Activated CD4-positive, alpha-beta T cell treated with anti-CD3 and anti-CD28 coated beads for 36 hours (primary cell): ENCODE measurements around the gene COL13A1. TPM values are rescaled to one million over a fixed set of nuclear protein-coding genes. Genes with fewer than 3 reads are reported as not detected.

Experiments used
- ATAC-seq: fragments of 200-7000 bp; cut with Tn5 transposase; one replicate; pipeline ENCODE4 v1.10.0; 2021; ENCODE audit warnings: mild to moderate bottlenecking, moderate library complexity
- CTCF ChIA-PET: fragments of 350-600 bp; sonication (Branson Sonifier 250); formaldehyde crosslinking; loops from one replicate; lab custom pipeline; 2021; ENCODE audit warnings: antibody characterized with exemption; lab: Charles Lee
- POLR2A ChIA-PET: fragments of 350-600 bp; sonication (Branson Sonifier 250); formaldehyde crosslinking; loops from one replicate; lab custom pipeline; 2021; ENCODE audit warnings: antibody characterized with exemption, inconsistent platforms; lab: Charles Lee
- DNase-seq: peaks from one replicate; pipeline ENCODE4 v3.0.0-alpha.2; 2020
- H3K27ac Mint-ChIP-seq: one replicate; pipeline ENCODE4 v1.8.0; 2021; ENCODE audit warnings: mixed read lengths
- H3K27me3 Mint-ChIP-seq: one replicate; pipeline ENCODE4 v1.8.0; 2021; ENCODE audit warnings: mixed read lengths
- H3K36me3 Mint-ChIP-seq: one replicate; pipeline ENCODE4 v1.8.0; 2021; ENCODE audit warnings: low read depth, mixed read lengths
- H3K4me1 Mint-ChIP-seq: one replicate; pipeline ENCODE4 v1.8.0; 2021; ENCODE audit warnings: mixed read lengths
- H3K4me3 Mint-ChIP-seq: one replicate; pipeline ENCODE4 v1.8.0; 2021; ENCODE audit warnings: mild to moderate bottlenecking, moderate library complexity, mixed read lengths
- H3K9me3 Mint-ChIP-seq: one replicate; pipeline ENCODE4 v1.8.0; 2021; ENCODE audit warnings: low read depth, mixed read lengths
- intact Hi-C, 2 experiments: fragments of 100-400 bp; cut with DNase I in 1 of 2; cut with micrococcal nuclease in 1 of 2; formaldehyde crosslinking; loops; one replicate each; pipeline versions ENCODE4 v1.14.2 to v1.15.1; 2022 to 2024; cut with DNase I, micrococcal nuclease
- total RNA-seq, 2 experiments: library from RNA; stranded (reverse); gene quantifications; one replicate each; pipeline ENCODE4 v1.2.3, GENCODE V29; 2021

COL13A1 gene
- total RNA-seq, 2 experiments from 2014 or later = not detected

- H3K36me3 Mint-ChIP-seq = no peaks in the 10 kb centered on the region
- POLR2A ChIA-PET = no interaction called here
- peaks cover 8% of the 10 kb centered on the region for H3K27me3 Mint-ChIP-seq
- H3K4me3 Mint-ChIP-seq = no peak overlapping the region
- intact Hi-C loops = no loop called here
- DNase-seq = no peak
- H3K4me1 Mint-ChIP-seq = no peaks in the 10 kb centered on the region
- H3K9me3 Mint-ChIP-seq = no peaks in the 10 kb centered on the region
- ATAC-seq = no peak
- no peak overlapping the region for H3K27ac Mint-ChIP-seq
- CTCF ChIA-PET = no interaction called here
Measured at GRCh38 chr10:69768386-69768785, 33.3 kb upstream of the COL13A1 start.

GRCh38 chr10:69769395-69769992 is 32.2 kb upstream of the COL13A1 start:
- Mint-ChIP-seq H3K4me3 (no peak overlapping the region), H3K9me3 (no peaks in the 10 kb centered on the region), H3K27ac (no peak overlapping the region), H3K36me3 (no peaks in the 10 kb centered on the region), H3K4me1 (no peaks in the 10 kb centered on the region), H3K27me3 (peaks cover 8% of the 10 kb centered on the region)
- POLR2A ChIA-PET = no interaction called here
- intact Hi-C loops = no loop called here
- DNase-seq (no peak), ATAC-seq (no peak)
- CTCF ChIA-PET = no interaction called here

- DNase-seq (no peak), ATAC-seq (no peak)
- H3K27ac Mint-ChIP-seq = no peak overlapping the region
- intact Hi-C loops = no loop called here
- no peaks in the 10 kb centered on the region for H3K36me3 Mint-ChIP-seq
- H3K27me3 Mint-ChIP-seq = peaks cover 10% of the 10 kb centered on the region
- H3K4me3 Mint-ChIP-seq = no peak overlapping the region
- CTCF ChIA-PET = interaction anchor here (0.7 kb wide), 1 partner anchor 27 kb away, joined by 3 read pairs; no protein-coding TSS in a partner anchor
- no peaks in the 10 kb centered on the region for H3K4me1 Mint-ChIP-seq
- POLR2A ChIA-PET = no interaction called here
- no peaks in the 10 kb centered on the region for H3K9me3 Mint-ChIP-seq
Measured at GRCh38 chr10:69772933-69773704, 28.6 kb upstream of the COL13A1 start.

- Mint-ChIP-seq H3K4me1 (no peaks in the 10 kb centered on the region), H3K27ac (no peak overlapping the region), H3K27me3 (peaks cover 2% of the 10 kb centered on the region), H3K9me3 (no peaks in the 10 kb centered on the region), H3K36me3 (no peaks in the 10 kb centered on the region), H3K4me3 (no peak overlapping the region)
- ATAC-seq = no peak
- DNase-seq = no peak
- ChIA-PET POLR2A (no interaction called here), CTCF (interaction anchor here (0.7 to 1.2 kb wide), 3 partner anchors 13 to 184 kb away, joined by 3 to 4 read pairs (median 4); no protein-coding TSS in a partner anchor)
- intact Hi-C loops = no loop called here
Measured at GRCh38 chr10:69774596-69774995, 27.1 kb upstream of the COL13A1 start.

- H3K27me3 Mint-ChIP-seq = peaks cover 6% of the 10 kb centered on the region
- DNase-seq (no peak), ATAC-seq (no peak)
- intact Hi-C loops = no loop called here
- CTCF ChIA-PET = interaction anchor here (1.1 kb wide), 1 partner anchor 9 kb away, joined by 3 read pairs; no protein-coding TSS in a partner anchor
- no peaks in the 10 kb centered on the region for H3K4me1 Mint-ChIP-seq
- H3K4me3 Mint-ChIP-seq = no peak overlapping the region
- H3K36me3 Mint-ChIP-seq = no peaks in the 10 kb centered on the region
- POLR2A ChIA-PET = no interaction called here
- no peak overlapping the region for H3K27ac Mint-ChIP-seq
- H3K9me3 Mint-ChIP-seq = no peaks in the 10 kb centered on the region
Measured at GRCh38 chr10:69780077-69780476, 21.6 kb upstream of the COL13A1 start.

GRCh38 chr10:69781576-69781975 is 20.1 kb upstream of the COL13A1 start:
- intact Hi-C loops = no loop called here
- Mint-ChIP-seq H3K27me3 (peaks cover 11% of the 10 kb centered on the region), H3K27ac (no peak overlapping the region), H3K4me1 (no peaks in the 10 kb centered on the region), H3K36me3 (no peaks in the 10 kb centered on the region), H3K9me3 (no peaks in the 10 kb centered on the region), H3K4me3 (no peak overlapping the region)
- ChIA-PET CTCF (interaction anchor here (0.6 to 1.3 kb wide), 2 partner anchors 18 to 1122 kb away, joined by 3 to 8 read pairs; no protein-coding TSS in a partner anchor), POLR2A (no interaction called here)
- ATAC-seq (no peak), DNase-seq (no peak)

GRCh38 chr10:69783515-69783914 is 18.2 kb upstream of the COL13A1 start:
- ChIA-PET POLR2A (no interaction called here), CTCF (no interaction called here)
- Mint-ChIP-seq H3K36me3 (no peaks in the 10 kb centered on the region), H3K4me3 (no peak overlapping the region), H3K27ac (no peak overlapping the region), H3K4me1 (no peaks in the 10 kb centered on the region), H3K9me3 (no peaks in the 10 kb centered on the region), H3K27me3 (peaks cover 11% of the 10 kb centered on the region)
- intact Hi-C loops = no loop called here
- ATAC-seq (no peak), DNase-seq (no peak)

- DNase-seq (no peak), ATAC-seq (no peak)
- peaks cover 12% of the 10 kb centered on the region for H3K27me3 Mint-ChIP-seq
- H3K36me3 Mint-ChIP-seq = no peaks in the 10 kb centered on the region
- ChIA-PET CTCF (interaction anchor here (0.7 to 6.2 kb wide), 10 partner anchors 12 to 169 kb away, joined by 3 to 59 read pairs (median 4); no protein-coding TSS in a partner anchor), POLR2A (no interaction called here)
- no peaks in the 10 kb centered on the region for H3K9me3 Mint-ChIP-seq
- H3K4me3 Mint-ChIP-seq = no peak overlapping the region
- no peaks in the 10 kb centered on the region for H3K4me1 Mint-ChIP-seq
- no peak overlapping the region for H3K27ac Mint-ChIP-seq
- intact Hi-C loops = no loop called here
Measured at GRCh38 chr10:69786791-69787190, 14.9 kb upstream of the COL13A1 start.

- ATAC-seq (no peak), DNase-seq (no peak)
- intact Hi-C loops = loop anchor here in 1 of 2 experiments (2.0 kb wide), 1 partner anchor 127 kb away; no protein-coding TSS in a partner anchor
- Mint-ChIP-seq H3K9me3 (no peaks in the 10 kb centered on the region), H3K4me1 (no peaks in the 10 kb centered on the region), H3K4me3 (no peak overlapping the region), H3K36me3 (no peaks in the 10 kb centered on the region), H3K27me3 (peaks cover 17% of the 10 kb centered on the region), H3K27ac (no peak overlapping the region)
- ChIA-PET CTCF (interaction anchor here (0.6 to 6.2 kb wide), 8 partner anchors 11 to 310 kb away, joined by 3 to 59 read pairs (median 5); no protein-coding TSS in a partner anchor), POLR2A (interaction anchor here (0.7 kb wide), 1 partner anchor 269 kb away, joined by 3 read pairs; no protein-coding TSS in a partner anchor)
Measured at GRCh38 chr10:69787681-69788080, 14.0 kb upstream of the COL13A1 start.

GRCh38 chr10:69789164-69789576 is 12.5 kb upstream of the COL13A1 start:
- ATAC-seq = no peak
- peaks cover 18% of the 10 kb centered on the region for H3K27me3 Mint-ChIP-seq
- H3K4me1 Mint-ChIP-seq = no peaks in the 10 kb centered on the region
- H3K36me3 Mint-ChIP-seq = no peaks in the 10 kb centered on the region
- intact Hi-C loops = loop anchor here (1.0 to 2.0 kb wide), 2 partner anchors 125 to 126 kb away; no protein-coding TSS in a partner anchor
- peak; percentile 19 for DNase-seq
- no peaks in the 10 kb centered on the region for H3K9me3 Mint-ChIP-seq
- no peak overlapping the region for H3K4me3 Mint-ChIP-seq
- POLR2A ChIA-PET = no interaction called here
- CTCF ChIA-PET = interaction anchor here (0.6 to 6.2 kb wide), 8 partner anchors 9 to 170 kb away, joined by 3 to 59 read pairs (median 4); no protein-coding TSS in a partner anchor
- H3K27ac Mint-ChIP-seq = no peak overlapping the region

- ChIA-PET POLR2A (no interaction called here), CTCF (no interaction called here)
- Mint-ChIP-seq H3K36me3 (no peaks in the 10 kb centered on the region), H3K27ac (no peak overlapping the region), H3K9me3 (peaks cover 4% of the 10 kb centered on the region), H3K27me3 (peaks cover 9% of the 10 kb centered on the region), H3K4me1 (no peaks in the 10 kb centered on the region), H3K4me3 (no peak overlapping the region)
- ATAC-seq (no peak), DNase-seq (no peak)
- intact Hi-C loops = no loop called here
Measured at GRCh38 chr10:69791812-69792211, 9.9 kb upstream of the COL13A1 start.
